ENCODE results near the gene C6orf163.

DNA sequence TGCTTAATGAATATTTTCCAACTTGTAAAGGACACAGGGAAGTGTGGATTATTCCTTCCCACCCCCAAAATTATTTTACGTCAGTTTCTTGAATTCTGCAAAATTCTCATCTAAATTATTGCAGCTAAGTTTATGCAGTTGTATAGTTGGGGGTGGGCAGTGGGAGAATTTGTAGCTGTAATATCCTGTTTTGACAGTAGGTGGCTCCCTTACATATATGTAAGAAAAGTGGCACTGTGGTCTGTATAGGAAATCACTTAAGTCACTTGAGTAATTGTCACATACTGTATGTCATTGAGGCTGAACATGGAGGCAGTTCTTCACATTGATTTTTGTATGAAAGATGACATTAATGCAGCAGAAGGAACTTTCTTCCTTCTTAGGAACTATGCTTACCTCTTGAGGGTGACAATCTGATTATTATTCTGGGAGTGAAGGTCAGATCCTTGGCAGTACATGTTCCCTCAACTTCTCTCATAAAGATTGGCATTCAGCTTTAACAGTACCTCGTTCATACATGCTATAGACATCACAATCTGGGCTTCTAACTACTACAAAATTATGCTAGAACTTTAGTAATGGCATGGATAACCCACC lies 48.5 kb downstream of the C6orf163 start:
- TF ChIP-seq EZH2 (IDR thresholded peaks at IDR 0.05; ENCODE audit: borderline replicate concordance, low read depth, low read length, poor library complexity, severe bottlenecking) (no peak), CTCF (conservative IDR thresholded peaks at IDR 0.05; ENCODE audit: low read depth, low read length) (peak; percentile 73)
